Pons (tissue), 1 donor: Measurements from ENCODE around the gene ZNF536.
A peak's percentile ranks its signal among the peaks of the same experiment; 100 is the strongest.

Source experiments
- DNase-seq: peaks from one replicate; pipeline ENCODE4 v3.0.0-alpha.2; 2016; ENCODE audit warnings: low spot score

ZNF536 gene

GRCh38 chr19:30371960-30372824 lies at the start of gene ZNF536:
Gene ZNF536, plus strand, starts transcription at chr19:30372384. Its CDS starts 71,179 bp downstream, at chr19:30443563.
- DNase-seq: peak; percentile 96

DNA sequence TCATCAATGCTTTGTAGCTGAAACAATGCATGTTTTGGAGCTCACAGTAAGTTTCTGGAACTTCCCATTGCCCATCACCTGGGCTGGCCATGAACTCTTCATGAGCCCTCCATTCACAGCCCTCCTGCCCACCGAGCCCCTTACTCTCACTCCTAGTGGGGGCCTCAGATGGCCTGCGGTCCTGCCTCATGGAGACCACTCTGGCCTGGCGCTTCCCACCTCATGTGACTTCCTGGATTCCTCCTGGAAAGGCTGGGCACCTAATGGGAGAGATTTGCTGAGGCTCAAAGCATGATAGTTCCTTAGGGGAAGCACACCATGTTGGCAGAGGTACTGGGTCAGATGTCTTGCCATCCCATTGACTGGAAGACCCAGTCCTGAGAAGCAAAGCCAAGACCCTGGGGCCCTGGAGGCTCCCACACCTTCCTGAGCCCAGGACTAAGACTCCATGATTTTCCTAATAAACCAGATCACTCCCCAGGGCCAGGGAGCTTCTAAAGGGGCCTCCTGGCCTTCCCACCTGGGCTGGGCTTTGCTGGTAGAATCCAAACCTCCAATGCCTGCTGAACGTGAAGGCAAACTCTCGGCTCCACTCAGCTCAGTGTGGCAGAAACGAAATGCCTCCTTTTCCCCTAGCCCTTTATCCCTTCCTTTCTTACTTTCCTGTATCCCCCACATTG lies 49.4 kb upstream of the ZNF536 start:
- no peak for DNase-seq

DNA sequence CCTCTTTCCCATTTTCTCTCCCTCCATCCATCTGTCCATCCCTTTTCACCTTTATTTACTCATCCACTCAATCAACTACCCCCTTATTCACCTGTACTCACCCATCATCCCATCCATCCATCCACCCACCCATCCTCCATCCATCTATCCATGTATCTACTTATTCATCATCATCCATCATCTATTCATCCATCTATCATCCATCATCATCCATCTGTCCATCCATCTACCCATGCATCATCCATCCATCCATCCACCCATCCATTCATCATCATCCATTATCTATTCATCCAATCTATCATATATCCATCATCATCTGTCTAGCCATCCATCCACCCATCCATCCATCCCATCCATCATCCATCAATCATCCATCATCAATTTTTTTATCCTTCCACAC lies 48.3 kb upstream of the ZNF536 start:
- no peak for DNase-seq

DNA sequence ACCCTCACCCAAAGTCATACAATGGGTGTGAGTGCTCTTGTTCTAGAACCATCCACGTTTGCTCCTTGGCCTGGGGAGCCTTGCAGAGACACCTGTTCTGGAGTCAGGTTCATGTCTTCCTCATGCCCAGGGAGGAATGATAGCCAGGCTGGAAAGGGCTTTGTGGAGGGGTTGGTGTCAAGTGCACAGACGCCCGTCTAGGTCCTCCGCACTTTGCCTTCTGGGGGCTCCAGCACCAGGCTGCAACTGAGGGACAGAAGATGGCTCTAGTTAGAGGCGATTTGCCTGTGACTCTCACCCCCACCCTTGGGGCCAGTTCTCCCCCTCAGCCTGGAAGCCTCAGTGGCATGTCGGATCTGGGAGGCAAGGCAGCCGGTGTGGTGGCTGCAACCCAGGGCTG lies 47.2 kb upstream of the ZNF536 start:
- no peak for DNase-seq

- no peak for DNase-seq
Measured at GRCh38 chr19:30325676-30326392, 46.4 kb upstream of the ZNF536 start.

DNA sequence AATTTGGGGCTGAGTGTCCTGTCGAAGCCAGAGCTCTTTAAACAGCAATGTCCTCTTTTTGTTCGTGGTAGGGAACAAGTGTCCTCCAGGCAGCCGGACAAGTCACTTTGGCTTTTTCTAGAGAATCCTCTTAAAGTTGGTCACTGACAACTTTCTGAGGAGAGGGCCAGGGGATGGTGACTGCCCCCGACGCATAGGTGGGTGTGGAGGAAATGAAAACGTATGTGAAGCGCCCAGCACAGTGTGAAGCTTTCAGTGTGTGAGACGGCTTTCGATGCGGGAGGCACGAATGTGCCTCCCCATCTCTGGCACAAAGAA lies 45.8 kb upstream of the ZNF536 start:
- DNase-seq: no peak

GRCh38 chr19:30327331-30327730 lies 44.9 kb upstream of the ZNF536 start:
- DNase-seq: no peak

DNA sequence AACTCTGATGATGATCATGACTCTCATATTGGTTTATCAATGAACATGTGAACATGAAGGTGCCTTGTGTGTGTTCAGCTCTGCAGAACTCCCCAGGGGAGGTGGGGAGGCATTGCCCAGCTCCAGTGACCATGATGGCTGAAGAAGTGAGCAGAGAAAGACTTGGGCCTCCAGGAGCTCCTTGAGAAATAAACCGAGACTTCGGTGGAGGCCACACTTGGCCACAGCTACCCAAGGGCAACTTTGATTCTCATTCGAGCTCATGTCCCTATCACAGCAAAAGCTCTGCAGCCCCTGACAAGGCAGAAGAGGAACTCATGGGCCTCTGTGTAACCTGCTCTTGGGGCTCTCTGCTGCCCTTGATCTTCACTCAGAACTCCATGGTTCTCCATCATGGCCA lies 44.1 kb upstream of the ZNF536 start:
- no peak for DNase-seq

- no peak for DNase-seq
Measured at GRCh38 chr19:30330266-30330665, 41.9 kb upstream of the ZNF536 start.

DNA sequence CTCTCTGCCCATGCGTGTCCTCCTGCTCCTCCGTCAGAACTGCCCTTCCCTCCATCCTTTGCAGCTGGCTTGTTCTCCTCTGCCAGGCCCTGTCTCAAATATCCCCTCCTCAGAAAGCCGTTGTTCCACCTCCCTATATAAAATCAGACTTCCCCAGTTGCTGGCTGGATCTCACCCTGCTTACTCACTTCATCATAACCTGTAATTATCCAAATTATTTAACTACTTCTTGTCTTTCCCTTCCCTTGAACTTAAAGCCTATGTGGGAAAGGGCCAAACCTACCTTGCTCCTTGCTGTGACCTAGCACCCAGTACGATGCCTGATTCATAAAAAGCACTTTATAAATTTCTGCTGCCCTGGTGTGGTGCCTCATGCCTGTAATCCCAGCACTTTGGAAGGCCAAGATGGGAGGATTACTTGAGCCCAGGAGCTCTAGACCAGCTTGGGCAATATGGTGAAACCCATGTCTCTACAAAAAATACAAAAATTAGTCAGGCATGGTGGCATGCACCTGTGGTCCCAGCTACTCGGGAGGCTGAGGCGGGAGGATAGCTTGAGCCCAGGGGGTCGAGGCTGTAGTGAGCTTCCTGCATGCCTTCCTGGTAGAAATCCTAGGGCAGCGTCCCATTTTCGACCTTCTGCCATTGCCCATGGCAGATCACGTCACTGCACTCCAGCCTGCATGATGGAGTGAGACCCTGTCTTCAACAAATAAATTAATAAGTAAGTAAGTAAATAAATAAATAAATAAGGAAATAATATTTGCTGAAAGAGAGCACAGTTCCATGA lies 39.5 kb upstream of the ZNF536 start:
- DNase-seq: no peak

GRCh38 chr19:30333291-30334065 lies 38.7 kb upstream of the ZNF536 start:
- no peak for DNase-seq

- DNase-seq: no peak
Measured at GRCh38 chr19:30334841-30335240, 37.3 kb upstream of the ZNF536 start.

- DNase-seq: peak; percentile 36
Measured at GRCh38 chr19:30335306-30335886, 36.8 kb upstream of the ZNF536 start.

DNA sequence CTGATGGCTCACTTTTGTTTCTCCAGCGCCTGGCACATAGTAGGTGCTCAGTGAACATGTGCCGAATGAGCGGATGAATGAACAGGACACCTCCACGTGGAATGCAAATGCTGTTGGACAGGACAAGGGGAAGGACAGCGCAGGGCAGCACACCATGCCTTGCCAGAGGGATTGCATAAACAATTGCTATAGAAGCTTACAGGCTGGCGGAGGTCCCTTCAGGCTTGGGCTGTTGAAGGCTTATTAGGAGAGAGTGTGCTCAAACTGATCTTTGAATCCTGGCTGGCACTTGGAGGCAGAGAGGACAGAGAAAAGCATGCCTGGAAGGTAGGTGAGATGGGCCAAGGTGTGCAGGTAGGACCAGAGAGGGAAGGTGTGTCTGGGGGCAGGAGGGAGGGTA lies 35.9 kb upstream of the ZNF536 start:
- no peak for DNase-seq

DNA sequence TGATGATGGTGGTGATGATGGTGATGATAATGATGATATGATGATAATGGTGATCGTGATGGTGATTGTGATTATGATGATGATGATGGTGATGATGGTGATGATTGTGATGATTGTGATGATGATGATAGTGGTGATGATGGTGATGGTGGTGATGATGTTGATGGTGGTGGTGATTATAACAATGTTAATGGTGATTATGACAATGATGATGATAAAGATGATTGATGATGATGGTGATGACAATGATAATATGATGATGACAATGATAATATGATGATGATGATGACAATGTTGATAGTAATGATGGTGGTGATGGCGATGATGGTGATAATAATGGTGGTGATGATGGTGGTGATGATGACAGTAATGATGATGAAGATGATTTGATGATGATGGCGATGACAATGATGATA lies 34.1 kb upstream of the ZNF536 start:
- no peak for DNase-seq

DNA sequence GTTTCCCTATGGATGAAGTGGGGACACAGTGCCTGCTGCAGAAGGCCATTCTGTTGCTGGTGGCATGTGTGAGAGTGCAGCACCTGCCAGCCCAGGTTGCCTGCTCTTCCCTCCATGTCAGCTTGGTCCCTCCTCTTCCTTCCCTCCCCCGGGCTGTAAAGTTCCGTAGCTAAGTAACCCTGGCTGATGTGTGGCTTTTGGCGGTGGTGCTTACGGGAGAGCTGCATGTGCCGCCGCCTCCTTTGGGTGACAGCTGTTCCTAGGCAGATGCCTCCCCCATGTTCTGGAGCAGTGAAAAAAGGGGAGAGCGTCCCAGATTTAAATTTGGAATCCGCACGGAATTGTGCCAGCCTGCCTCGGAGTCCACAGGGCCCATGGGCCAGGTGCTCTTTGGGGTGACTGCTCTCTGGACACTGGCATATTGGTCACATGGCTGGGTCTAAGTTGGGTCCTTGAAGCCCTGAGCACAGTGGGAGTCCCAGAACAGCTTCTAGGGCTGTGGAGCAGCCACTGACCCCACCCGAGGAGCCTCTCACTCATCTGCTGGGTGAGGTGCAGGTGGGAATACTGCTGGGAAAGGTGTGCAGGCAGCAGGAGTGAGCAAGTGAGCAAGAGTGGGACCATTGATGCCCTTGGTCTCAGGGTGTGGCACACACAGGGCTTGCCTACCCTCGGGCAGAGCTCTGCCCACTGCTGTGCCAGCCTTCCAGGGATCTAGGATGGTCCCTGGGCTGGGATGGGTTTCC lies 33.1 kb upstream of the ZNF536 start:
- no peak for DNase-seq

DNA sequence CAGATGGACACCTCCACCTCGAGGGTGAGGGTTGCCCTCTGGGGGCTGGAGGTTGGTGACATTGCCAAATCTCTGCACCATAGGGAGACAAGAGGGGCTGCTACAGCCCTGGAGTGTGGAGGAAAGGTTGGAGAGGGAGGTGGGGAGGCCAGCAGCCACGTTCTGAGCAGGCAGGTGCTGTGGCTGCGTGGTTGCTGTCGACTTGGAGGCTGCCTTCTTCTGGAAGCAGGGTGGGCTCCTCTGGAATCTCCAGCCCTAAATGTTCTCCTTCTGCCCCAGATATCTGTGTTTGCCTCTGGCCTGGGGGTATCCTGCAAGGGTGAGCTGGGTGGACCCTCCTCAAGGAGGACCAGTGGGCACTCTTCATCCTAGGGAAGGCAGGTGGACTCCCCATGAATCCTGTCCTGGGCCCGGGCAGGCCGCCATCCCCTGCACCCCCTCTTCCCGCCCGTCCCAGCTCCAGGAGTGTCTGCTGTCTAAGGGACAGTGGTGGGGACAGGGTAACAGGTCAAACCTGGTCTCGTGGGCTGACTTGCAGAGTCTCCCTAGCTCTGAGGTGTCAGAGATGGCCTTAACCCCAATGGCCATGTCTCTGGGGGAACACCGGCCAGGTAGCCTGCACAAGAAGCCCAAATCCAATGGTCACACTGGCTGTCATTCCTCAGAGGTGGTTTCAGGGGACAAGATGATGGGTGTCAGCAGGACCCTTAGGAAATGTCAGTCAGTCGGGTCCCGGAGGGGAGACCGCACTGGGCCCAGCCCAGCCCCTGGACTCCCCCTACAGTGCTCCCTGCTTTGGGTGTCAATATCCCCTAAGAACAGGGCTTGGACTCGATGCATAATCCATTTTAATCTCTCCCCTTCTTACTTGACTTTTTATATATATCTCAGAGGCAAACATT lies 32.3 kb upstream of the ZNF536 start:
- no peak for DNase-seq

GRCh38 chr19:30340771-30341561 lies 31.2 kb upstream of the ZNF536 start:
- DNase-seq: no peak
